ENCODE results near the gene MXRA8. TPM values are rescaled to one million over a fixed set of nuclear protein-coding genes. Genes with fewer than 3 reads are reported as not detected.

The MXRA8 gene
- polyA plus RNA-seq, 2 of the 4 experiments (the other 2 are of a cell fraction) = 0.12 to 0.22 TPM

DNA sequence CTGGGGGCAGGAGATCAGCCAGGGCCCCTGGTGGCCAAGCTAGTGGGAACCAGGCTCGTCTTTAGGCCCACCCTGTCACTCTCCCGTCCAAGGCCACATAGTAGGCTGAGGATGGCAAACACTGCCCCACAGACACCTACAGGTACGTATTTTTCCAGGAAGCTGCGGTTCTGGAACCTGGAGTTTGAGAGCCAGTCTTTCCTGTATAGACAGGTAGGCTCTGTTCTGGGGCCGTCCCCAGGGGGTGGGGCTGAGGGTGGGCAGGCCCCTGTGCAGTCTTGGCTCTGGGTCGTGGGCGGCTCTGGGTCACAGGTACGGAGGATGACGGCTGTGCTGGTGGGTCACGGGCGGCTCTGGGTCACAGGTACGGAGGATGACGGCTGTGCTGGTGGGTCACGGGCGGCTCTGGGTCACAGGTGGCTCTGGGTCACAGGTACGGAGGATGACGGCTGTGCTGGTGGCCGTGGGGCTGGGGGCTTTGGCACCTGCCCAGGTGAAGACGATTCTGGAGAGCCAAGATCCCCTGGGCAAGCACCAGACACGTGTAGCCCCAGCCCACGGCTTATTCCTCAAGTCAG is 47.8 kb downstream of the MXRA8 start (continued):
- TF ChIP-seq, protein P1, sequence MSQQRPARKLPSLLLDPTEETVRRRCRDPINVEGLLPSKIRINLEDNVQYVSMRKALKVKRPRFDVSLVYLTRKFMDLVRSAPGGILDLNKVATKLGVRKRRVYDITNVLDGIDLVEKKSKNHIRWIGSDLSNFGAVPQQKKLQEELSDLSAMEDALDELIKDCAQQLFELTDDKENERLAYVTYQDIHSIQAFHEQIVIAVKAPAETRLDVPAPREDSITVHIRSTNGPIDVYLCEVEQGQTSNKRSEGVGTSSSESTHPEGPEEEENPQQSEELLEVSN (IDR thresholded peaks at IDR 0.05; ENCODE audit: borderline replicate concordance, low read depth) = no peak

DNA sequence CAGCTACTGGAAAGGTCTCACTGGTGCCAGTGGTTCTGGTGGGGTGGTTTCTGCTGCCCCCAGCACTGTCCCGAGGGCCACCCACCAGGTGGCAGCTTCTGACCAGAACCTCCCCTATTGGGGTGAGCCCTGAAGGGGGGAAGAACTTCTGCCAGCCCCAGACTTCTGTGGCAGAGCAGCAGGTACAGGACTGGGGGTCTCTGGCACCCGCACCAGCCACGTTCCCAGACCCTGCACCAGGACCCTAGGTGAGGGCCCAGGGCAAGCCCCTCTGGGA is 48.3 kb downstream of the MXRA8 start:
- DNase-seq (ENCODE audit: low read depth in 1 of 2, low spot score in 1 of 2) (no peak), FAIRE-seq (no peak), ATAC-seq (no peak)
- peaks cover 29% of the 10 kb centered on the region for H3K4me1 ChIP-seq
- TF ChIP-seq, protein P2, sequence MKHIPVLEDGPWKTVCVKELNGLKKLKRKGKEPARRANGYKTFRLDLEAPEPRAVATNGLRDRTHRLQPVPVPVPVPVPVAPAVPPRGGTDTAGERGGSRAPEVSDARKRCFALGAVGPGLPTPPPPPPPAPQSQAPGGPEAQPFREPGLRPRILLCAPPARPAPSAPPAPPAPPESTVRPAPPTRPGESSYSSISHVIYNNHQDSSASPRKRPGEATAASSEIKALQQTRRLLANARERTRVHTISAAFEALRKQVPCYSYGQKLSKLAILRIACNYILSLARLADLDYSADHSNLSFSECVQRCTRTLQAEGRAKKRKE (CRISPR knock-in tag; IDR thresholded peaks at IDR 0.05; ENCODE audit: low read depth) = no peak
- TF ChIP-seq MAZ (IDR thresholded peaks at IDR 0.05; ENCODE audit: borderline replicate concordance, low read depth, low read length) (no peak), BHLHE40 (IDR thresholded peaks at IDR 0.05; ENCODE audit: low read depth, low read length) (no peak), NPAS2 (CRISPR knock-in tag; IDR thresholded peaks at IDR 0.05; ENCODE audit: borderline replicate concordance) (no peak), EP300 (IDR thresholded peaks at IDR 0.05) (no peak), GATA3 (IDR thresholded peaks at IDR 0.05; ENCODE audit: borderline replicate concordance) (no peak), MAFK (IDR thresholded peaks at IDR 0.05; ENCODE audit: partially characterized antibody) (no peak), RNF2 (IDR thresholded peaks at IDR 0.05; ENCODE audit: borderline replicate concordance, low read depth) (no peak), JUNB (IDR thresholded peaks at IDR 0.05) (no peak), HOXB13 (CRISPR knock-in tag; IDR thresholded peaks at IDR 0.05; ENCODE audit: low read depth) (no peak), RCOR1 (IDR thresholded peaks at IDR 0.05; ENCODE audit: low read depth, low read length) (no peak), RFX5 (IDR thresholded peaks at IDR 0.05) (no peak), CHD2 (IDR thresholded peaks at IDR 0.05; ENCODE audit: low read length, partially characterized antibody) (no peak), HOXB5 (CRISPR knock-in tag; IDR thresholded peaks at IDR 0.05) (no peak), FOSL2 (IDR thresholded peaks at IDR 0.05) (no peak), FOSL2 (CRISPR knock-in tag; IDR thresholded peaks at IDR 0.05) (no peak)
- TF ChIP-seq, protein P3, sequence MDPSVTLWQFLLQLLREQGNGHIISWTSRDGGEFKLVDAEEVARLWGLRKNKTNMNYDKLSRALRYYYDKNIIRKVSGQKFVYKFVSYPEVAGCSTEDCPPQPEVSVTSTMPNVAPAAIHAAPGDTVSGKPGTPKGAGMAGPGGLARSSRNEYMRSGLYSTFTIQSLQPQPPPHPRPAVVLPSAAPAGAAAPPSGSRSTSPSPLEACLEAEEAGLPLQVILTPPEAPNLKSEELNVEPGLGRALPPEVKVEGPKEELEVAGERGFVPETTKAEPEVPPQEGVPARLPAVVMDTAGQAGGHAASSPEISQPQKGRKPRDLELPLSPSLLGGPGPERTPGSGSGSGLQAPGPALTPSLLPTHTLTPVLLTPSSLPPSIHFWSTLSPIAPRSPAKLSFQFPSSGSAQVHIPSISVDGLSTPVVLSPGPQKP (IDR thresholded peaks at IDR 0.05; ENCODE audit: low read depth, low read length) = no peak
- CTCF ChIA-PET = interaction anchor here (0.8 kb wide), 1 partner anchor 35 kb away, joined by 3 read pairs; no protein-coding TSS in a partner anchor
- POLR2A ChIA-PET = no interaction called here
- peak overlapping the region; percentile 96; the same call in 1 of the 3 replicates for H3K4me2 ChIP-seq
- H3K9me3 ChIP-seq = no peaks in the 10 kb centered on the region
- no peak overlapping the region for H3K27ac ChIP-seq
- no peak overlapping the region for H3K4me3 ChIP-seq
- WGBS (ENCODE audit: missing lambda C conversion rate) = 75% methylated on average over 1 of the region's 3 CpGs

DNA sequence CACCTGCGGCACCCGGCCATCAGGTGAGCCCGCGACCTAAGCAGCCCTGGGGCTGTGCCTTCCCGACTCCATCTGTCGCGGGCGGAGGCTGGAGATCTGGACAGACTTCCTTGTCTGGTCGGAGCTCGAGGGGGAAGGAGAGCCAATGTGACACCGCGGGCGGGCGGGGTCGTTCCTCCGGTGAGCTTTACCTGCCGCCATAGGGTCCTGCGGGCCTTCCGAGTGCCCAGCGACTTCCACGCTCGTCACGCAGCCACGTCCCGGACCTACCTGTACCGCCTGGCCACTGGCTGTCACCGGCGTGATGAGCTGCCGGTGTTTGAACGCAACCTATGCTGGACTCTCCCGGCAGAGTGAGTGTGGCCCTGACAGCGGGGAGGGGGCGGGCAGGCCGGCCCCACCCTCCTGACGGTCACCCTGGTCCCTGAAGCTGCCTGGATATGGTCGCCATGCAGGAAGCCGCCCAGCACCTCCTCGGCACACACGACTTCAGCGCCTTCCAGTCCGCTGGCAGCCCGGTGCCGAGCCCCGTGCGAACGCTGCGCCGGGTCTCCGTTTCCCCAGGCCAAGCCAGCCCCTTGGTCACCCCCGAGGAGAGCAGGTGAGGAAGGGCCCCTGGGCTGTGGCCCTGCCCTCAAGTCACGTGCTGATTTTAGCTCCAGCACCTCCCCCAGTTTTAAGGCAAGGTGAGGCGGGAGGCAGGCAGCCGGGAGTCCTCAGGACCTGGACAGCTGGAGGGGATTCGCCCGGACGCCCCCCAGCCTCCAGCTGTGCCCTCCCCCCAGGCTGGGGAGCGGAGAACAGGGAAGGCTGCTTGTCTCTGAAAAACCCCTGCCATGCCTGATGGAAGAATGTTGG is 48.9 kb downstream of the MXRA8 start:
- TF ChIP-seq, protein P4, sequence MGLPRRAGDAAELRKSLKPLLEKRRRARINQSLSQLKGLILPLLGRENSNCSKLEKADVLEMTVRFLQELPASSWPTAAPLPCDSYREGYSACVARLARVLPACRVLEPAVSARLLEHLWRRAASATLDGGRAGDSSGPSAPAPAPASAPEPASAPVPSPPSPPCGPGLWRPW (IDR thresholded peaks at IDR 0.05) = no peak
- TF ChIP-seq, protein P5, sequence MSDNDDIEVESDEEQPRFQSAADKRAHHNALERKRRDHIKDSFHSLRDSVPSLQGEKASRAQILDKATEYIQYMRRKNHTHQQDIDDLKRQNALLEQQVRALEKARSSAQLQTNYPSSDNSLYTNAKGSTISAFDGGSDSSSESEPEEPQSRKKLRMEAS (IDR thresholded peaks at IDR 0.05) = 0 out of 2 replicates have a peak, but pooled peaks have one; percentile 22
- TF ChIP-seq RCOR1 (IDR thresholded peaks at IDR 0.05; ENCODE audit: low read depth, low read length) = no peak
- TF ChIP-seq, protein P6, sequence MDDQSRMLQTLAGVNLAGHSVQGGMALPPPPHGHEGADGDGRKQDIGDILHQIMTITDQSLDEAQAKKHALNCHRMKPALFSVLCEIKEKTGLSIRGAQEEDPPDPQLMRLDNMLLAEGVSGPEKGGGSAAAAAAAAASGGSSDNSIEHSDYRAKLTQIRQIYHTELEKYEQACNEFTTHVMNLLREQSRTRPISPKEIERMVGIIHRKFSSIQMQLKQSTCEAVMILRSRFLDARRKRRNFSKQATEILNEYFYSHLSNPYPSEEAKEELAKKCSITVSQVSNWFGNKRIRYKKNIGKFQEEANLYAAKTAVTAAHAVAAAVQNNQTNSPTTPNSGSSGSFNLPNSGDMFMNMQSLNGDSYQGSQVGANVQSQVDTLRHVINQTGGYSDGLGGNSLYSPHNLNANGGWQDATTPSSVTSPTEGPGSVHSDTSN (IDR thresholded peaks at IDR 0.05) = peak; percentile 42; the same call in 1 of the 2 replicates
- Histone ChIP-seq H3K27ac (peak overlapping the region; percentile 93 to 96), H3K4me1 (peaks cover 35% of the 10 kb centered on the region), H3K9me3 (no peaks in the 10 kb centered on the region), H3K4me3 (peak overlapping the region; percentile 91), H3K4me2 (peak overlapping the region; percentile 96)
- no peak for FAIRE-seq
- DNase-seq (ENCODE audit: low read depth in 1 of 2, low spot score in 1 of 2) = no peak
- 65% methylated on average over 25 of the region's 57 CpGs for WGBS (ENCODE audit: missing lambda C conversion rate)
- ChIA-PET POLR2A (no interaction called here), CTCF (interaction anchor here (0.7 to 0.8 kb wide), 2 partner anchors 22 to 35 kb away, joined by 3 read pairs; no protein-coding TSS in a partner anchor)
- ATAC-seq = peak in 1 of 2 experiments; percentile 0; a peak in 1 of 6 replicates
